ENCODE measurements around the gene ELMOD3. TPM values are rescaled to one million over a fixed set of nuclear protein-coding genes. Genes with fewer than 3 reads are reported as not detected.
"Not testable (repeated sequence)": the region's sequence is repeated elsewhere in the genome, so short reads cannot be mapped to it uniquely, and the experiment has no call there.

ELMOD3 gene
- total and polyA plus RNA-seq, 7 donors, result 16.0 to 33.2 (median 18.9) TPM

- no peak for TF ChIP-seq CTCF (IDR thresholded peaks at IDR 0.05)
- ATAC-seq (peak; percentile 54 to 72 (median 66)), DNase-seq (peak; percentile 93 to 95)
- 5 to 9% (median 6%) methylated on average over 35 to 64 of the region's 64 CpGs for WGBS, 3 donors
- Histone ChIP-seq H3K36me3 (ENCODE audit: insufficient read depth in 1 of 2, low read depth in 1 of 2) (no peaks in the 10 kb centered on the region), H3K4me1 (peaks cover 42% of the 10 kb centered on the region), H3K27me3 (ENCODE audit: insufficient read depth in 3 of 3, low read length in 2 of 3) (no peaks in the 10 kb centered on the region), H3K9me3 (no peaks in the 10 kb centered on the region), H3K27ac (peak overlapping the region; percentile 78), H3K4me3 (peak overlapping the region; percentile 63)
- intact Hi-C loops (cut with DNase I), result loop anchor here in 1 of 2 donors (5.0 kb wide), 1 partner anchor 65 kb away; no protein-coding TSS in a partner anchor
Measured at GRCh38 chr2:85437488-85438200, 83.1 kb downstream of the ELMOD3 start.

- no peak for TF ChIP-seq CTCF (IDR thresholded peaks at IDR 0.05)
- Histone ChIP-seq H3K9me3 (no peaks in the 10 kb centered on the region), H3K36me3 (ENCODE audit: insufficient read depth in 1 of 2, low read depth in 1 of 2) (no peaks in the 10 kb centered on the region), H3K27me3 (ENCODE audit: insufficient read depth in 3 of 3, low read length in 2 of 3) (no peaks in the 10 kb centered on the region), H3K4me3 (peak overlapping the region; percentile 63), H3K27ac (peak overlapping the region; percentile 78), H3K4me1 (peaks cover 34% of the 10 kb centered on the region)
- ATAC-seq, result peak in 2 of 4 donors; percentile 16 to 21
- 47 to 68% (median 48%) methylated on average over 14 to 19 of the region's 19 CpGs for WGBS, 3 donors
- peak; percentile 55 to 66 for DNase-seq
- intact Hi-C loops (cut with DNase I), result loop anchor here in 1 of 2 donors (5.0 kb wide), 1 partner anchor 64 kb away; no protein-coding TSS in a partner anchor
Measured at GRCh38 chr2:85438201-85439024, 83.8 kb downstream of the ELMOD3 start.

GRCh38 chr2:85439025-85439472 lies 84.5 kb downstream of the ELMOD3 start:
- Histone ChIP-seq H3K27me3 (ENCODE audit: insufficient read depth in 3 of 3, low read length in 2 of 3) (no peaks in the 10 kb centered on the region), H3K9me3 (no peaks in the 10 kb centered on the region), H3K4me1 (peaks cover 29% of the 10 kb centered on the region), H3K27ac (peak overlapping the region; percentile 78), H3K36me3 (ENCODE audit: insufficient read depth in 1 of 2, low read depth in 1 of 2) (no peaks in the 10 kb centered on the region), H3K4me3 (no peak overlapping the region)
- WGBS, 3 donors, result 89 to 93% (median 90%) methylated on average over 6 of the region's 6 CpGs
- intact Hi-C loops (cut with DNase I), result loop anchor here in 1 of 2 donors (5.0 kb wide), 1 partner anchor 63 kb away; no protein-coding TSS in a partner anchor
- no peak for TF ChIP-seq CTCF (IDR thresholded peaks at IDR 0.05)
- DNase-seq, result no peak
- ATAC-seq, result no peak

GRCh38 chr2:85439569-85439968 lies 85.0 kb downstream of the ELMOD3 start:
- H3K27ac ChIP-seq; H3K36me3 ChIP-seq (ENCODE audit: insufficient read depth in 1 of 2, low read depth in 1 of 2); ATAC-seq; H3K9me3 ChIP-seq; H3K27me3 ChIP-seq (ENCODE audit: insufficient read depth in 3 of 3, low read length in 2 of 3); DNase-seq; H3K4me3 ChIP-seq: not testable (repeated sequence)
- WGBS, 3 donors, result 88 to 96% (median 95%) methylated on average over 9 of the region's 9 CpGs
- peaks cover 25% of the 10 kb centered on the region for H3K4me1 ChIP-seq
- intact Hi-C loops (cut with DNase I), result loop anchor here in 1 of 2 donors (5.0 kb wide), 1 partner anchor 63 kb away; no protein-coding TSS in a partner anchor

GRCh38 chr2:85439986-85440385 lies 85.4 kb downstream of the ELMOD3 start:
- peaks cover 25% of the 10 kb centered on the region for H3K4me1 ChIP-seq

More at GRCh38 chr2:85439986-85440385, 85.4 kb downstream of the ELMOD3 start:
- Histone ChIP-seq H3K4me3 (no peak overlapping the region), H3K27ac (no peak overlapping the region), H3K36me3 (ENCODE audit: insufficient read depth in 1 of 2, low read depth in 1 of 2) (no peaks in the 10 kb centered on the region), H3K9me3 (no peaks in the 10 kb centered on the region), H3K27me3 (ENCODE audit: insufficient read depth in 3 of 3, low read length in 2 of 3) (no peaks in the 10 kb centered on the region)
- no peak for ATAC-seq
- WGBS, 3 donors, result 93 to 94% (median 93%) methylated on average over 7 of the region's 7 CpGs
- no peak for TF ChIP-seq CTCF (IDR thresholded peaks at IDR 0.05)
- intact Hi-C loops (cut with DNase I), result loop anchor here in 1 of 2 donors (5.0 kb wide), 1 partner anchor 62 kb away; no protein-coding TSS in a partner anchor
- no peak for DNase-seq
